Testis (tissue), 3 donors: ENCODE measurements around the gene RUNX1. TPM values are rescaled to one million over a fixed set of nuclear protein-coding genes. Genes with fewer than 3 reads are reported as not detected.

Source experiments
- DNase-seq: peaks from one replicate; pipeline ENCODE4 v3.0.0-alpha.2; 2019
- H3K27ac ChIP-seq, 2 donors: fragments of 200-600 bp; sonication (generic); one replicate each; pipeline ENCODE4 v1.5.1; 2019
- H3K27me3 ChIP-seq: fragments of 200-600 bp; sonication (generic); one replicate; pipeline ENCODE4 v1.5.1; 2019
- H3K36me3 ChIP-seq: fragments of 200-600 bp; sonication (generic); one replicate; pipeline ENCODE4 v1.5.1; 2017; ENCODE audit warnings: low read depth; ENCODE audit errors: missing control alignments
- H3K4me1 ChIP-seq: fragments of 200-600 bp; sonication (generic); one replicate; pipeline ENCODE4 v1.5.1; 2019
- H3K4me3 ChIP-seq, 2 donors: fragments of 200-600 bp; sonication (generic); one replicate each; pipeline ENCODE4 v1.5.1; 2017 to 2019
- H3K9me3 ChIP-seq: fragments of 200-600 bp; sonication (generic); one replicate; pipeline ENCODE4 v1.5.1; 2017
- CTCF ChIP-seq, 3 experiments: fragments of 450-650 bp in 2 of 3; fragments of 200-600 bp in 1 of 3; sonication (generic) in 1 of 3; IDR thresholded peaks; one replicate each; pipeline ENCODE4 v1.5.1; 2016 to 2019; ENCODE audit warnings: antibody characterized with exemption in 3 of 3, mild to moderate bottlenecking in 2 of 3, moderate library complexity in 1 of 3
- POLR2A ChIP-seq: fragments of 450-650 bp; IDR thresholded peaks from one replicate; pipeline ENCODE4 v1.6.1; 2017; ENCODE audit warnings: antibody characterized with exemption, mild to moderate bottlenecking, moderate library complexity
- WGBS, 2 donors: methylation state at CpG; one replicate each; pipeline ENCODE4 v1.1.5; 2018; 5-methylcytosine and 5-hydroxymethylcytosine counted together
- intact Hi-C: fragments of 100-400 bp; cut with DNase I; formaldehyde crosslinking; loops from one replicate; pipeline ENCODE4 v1.15.1; 2023; ENCODE audit warnings: low total_unique reads
- polyA plus RNA-seq: library from polyadenylated mRNA; stranded (reverse); fragments of 350-450 nt; fragmentation: Illumina TruSeq; extraction: RNeasy Lipid Tissue Mini Kit (QIAGEN cat#74804); gene quantifications from one replicate; pipeline ENCODE4 v1.2.3, GENCODE V29; 2014; ENCODE audit warnings: low read depth, low replicate concordance; ENCODE audit not compliant: insufficient read depth
- total RNA-seq, 2 donors: library from RNA; depleted of rRNA; stranded (reverse); fragments of >200 nt; gene quantifications; one replicate each; pipeline ENCODE4 v1.2.3, GENCODE V29; 2016

RUNX1 gene
- total and polyA plus RNA-seq, 3 donors from 2014 or later = 11.1 to 28.7 (median 24.3) TPM

- Histone ChIP-seq H3K27me3 (no peaks in the 10 kb centered on the region), H3K4me1 (no peaks in the 10 kb centered on the region), H3K36me3 (no peaks in the 10 kb centered on the region), H3K9me3 (no peaks in the 10 kb centered on the region), H3K4me3 (no peak overlapping the region), H3K27ac (no peak overlapping the region)
- no peak for DNase-seq
- intact Hi-C loops = no loop called here
- WGBS, 2 donors = 82 to 83% methylated on average over 12 to 15 of the region's 15 CpGs
- TF ChIP-seq CTCF (IDR thresholded peaks at IDR 0.05) = no peak
- TF ChIP-seq POLR2A = no peak
Measured at GRCh38 chr21:34819357-34819999, 229.6 kb downstream of the RUNX1 start.

- Histone ChIP-seq H3K9me3 (no peaks in the 10 kb centered on the region), H3K36me3 (no peaks in the 10 kb centered on the region), H3K27ac (no peak overlapping the region), H3K4me3 (no peak overlapping the region), H3K4me1 (no peaks in the 10 kb centered on the region), H3K27me3 (no peaks in the 10 kb centered on the region)
- intact Hi-C loops = no loop called here
- 56 to 58% methylated on average over 8 of the region's 8 CpGs for WGBS, 2 donors
- DNase-seq = no peak
- TF ChIP-seq CTCF (IDR thresholded peaks at IDR 0.05) (no peak), POLR2A (no peak)
Measured at GRCh38 chr21:34818662-34819158, 230.4 kb downstream of the RUNX1 start.

- Histone ChIP-seq H3K27me3 (no peaks in the 10 kb centered on the region), H3K36me3 (no peaks in the 10 kb centered on the region), H3K4me1 (no peaks in the 10 kb centered on the region), H3K9me3 (no peaks in the 10 kb centered on the region), H3K27ac (no peak overlapping the region), H3K4me3 (no peak overlapping the region)
- whole genome bisulfite sequencing, 2 donors = 77 to 79% methylated on average over 10 to 16 of the region's 16 CpGs
- DNase-seq = no peak
- TF ChIP-seq CTCF (IDR thresholded peaks at IDR 0.05) (no peak), POLR2A (no peak)
- intact Hi-C loops = no loop called here
Measured at GRCh38 chr21:34817821-34818661, 231.1 kb downstream of the RUNX1 start.

GRCh38 chr21:34815831-34816705 lies 233.0 kb downstream of the RUNX1 start:
- Histone ChIP-seq H3K27ac (no peak overlapping the region), H3K36me3 (no peaks in the 10 kb centered on the region), H3K9me3 (no peaks in the 10 kb centered on the region), H3K4me1 (peaks cover 10% of the 10 kb centered on the region), H3K4me3 (no peak overlapping the region), H3K27me3 (no peaks in the 10 kb centered on the region)
- DNase-seq = no peak
- TF ChIP-seq POLR2A = no peak
- no peak for TF ChIP-seq CTCF (IDR thresholded peaks at IDR 0.05)
- 95 to 96% methylated on average over 9 of the region's 9 CpGs for WGBS, 2 donors
- intact Hi-C loops = no loop called here
